ENCODE measurements around the gene PGLYRP1.

- TF ChIP-seq SP1 (IDR thresholded peaks at IDR 0.05) (no peak), CTCF (IDR thresholded peaks at IDR 0.05; ENCODE audit: low read depth, low read length, missing input control) (no peak), FOXA1 (IDR thresholded peaks at IDR 0.05) (no peak), REST (IDR thresholded peaks at IDR 0.05) (no peak), JUND (IDR thresholded peaks at IDR 0.05) (no peak), YY1 (IDR thresholded peaks at IDR 0.05) (no peak), RXRA (IDR thresholded peaks at IDR 0.05) (no peak), RAD21 (IDR thresholded peaks at IDR 0.05) (no peak), MAX (IDR thresholded peaks at IDR 0.05) (no peak), ATF3 (IDR thresholded peaks at IDR 0.05) (no peak)
Observed at GRCh38 chr19:46063201-46063600, 40.3 kb upstream of the PGLYRP1 start.

Measured in liver (tissue), 3 donors.